Ishikawa (cell line): Measurements from ENCODE around the gene MYPOP.

ENCODE experiments used
- CEBPB ChIP-seq: IDR thresholded peaks from 2 replicates; pipeline ENCODE4 v1.6.1; 2012
- CREB1 ChIP-seq: IDR thresholded peaks from 2 replicates; pipeline ENCODE4 v1.6.1; 2012; ENCODE audit warnings: low read depth
- EGR1 ChIP-seq: IDR thresholded peaks from 2 replicates; pipeline ENCODE4 v1.6.1; 2012
- EP300 ChIP-seq: IDR thresholded peaks from 2 replicates; pipeline ENCODE4 v1.6.1; 2012; ENCODE audit warnings: borderline replicate concordance
- FOXM1 ChIP-seq: IDR thresholded peaks from 2 replicates; pipeline ENCODE4 v1.6.1; 2012; ENCODE audit warnings: low read depth, borderline replicate concordance
- NFIC ChIP-seq: IDR thresholded peaks from 2 replicates; pipeline ENCODE4 v1.6.1; 2012
- RAD21 ChIP-seq: IDR thresholded peaks from 2 replicates; pipeline ENCODE4 v1.6.1; 2012; ENCODE audit warnings: low read depth
- TAF1 ChIP-seq: IDR thresholded peaks from 2 replicates; pipeline ENCODE4 v1.6.1; 2012; ENCODE audit warnings: low read depth, mild to moderate bottlenecking
- TCF12 ChIP-seq: IDR thresholded peaks from 2 replicates; pipeline ENCODE4 v1.6.1; 2012; ENCODE audit warnings: low read depth
- TEAD4 ChIP-seq: IDR thresholded peaks from 2 replicates; pipeline ENCODE4 v1.6.1; 2012
- YY1 ChIP-seq: IDR thresholded peaks from 2 replicates; pipeline ENCODE4 v1.6.1; 2012; ENCODE audit warnings: low read depth
- ZBTB7A ChIP-seq: IDR thresholded peaks from 2 replicates; pipeline ENCODE4 v1.6.1; 2012; ENCODE audit warnings: low read depth
- TF ChIP-seq, protein P1 (sequence below): IDR thresholded peaks from 2 replicates; pipeline ENCODE4 v1.6.1; 2012
- TF ChIP-seq, protein P2 (sequence below): IDR thresholded peaks from 2 replicates; pipeline ENCODE4 v1.6.1; 2012; ENCODE audit warnings: low read depth, mild to moderate bottlenecking
- TF ChIP-seq, protein P3 (sequence below): IDR thresholded peaks from 2 replicates; pipeline ENCODE4 v1.6.1; 2012

The MYPOP gene

DNA sequence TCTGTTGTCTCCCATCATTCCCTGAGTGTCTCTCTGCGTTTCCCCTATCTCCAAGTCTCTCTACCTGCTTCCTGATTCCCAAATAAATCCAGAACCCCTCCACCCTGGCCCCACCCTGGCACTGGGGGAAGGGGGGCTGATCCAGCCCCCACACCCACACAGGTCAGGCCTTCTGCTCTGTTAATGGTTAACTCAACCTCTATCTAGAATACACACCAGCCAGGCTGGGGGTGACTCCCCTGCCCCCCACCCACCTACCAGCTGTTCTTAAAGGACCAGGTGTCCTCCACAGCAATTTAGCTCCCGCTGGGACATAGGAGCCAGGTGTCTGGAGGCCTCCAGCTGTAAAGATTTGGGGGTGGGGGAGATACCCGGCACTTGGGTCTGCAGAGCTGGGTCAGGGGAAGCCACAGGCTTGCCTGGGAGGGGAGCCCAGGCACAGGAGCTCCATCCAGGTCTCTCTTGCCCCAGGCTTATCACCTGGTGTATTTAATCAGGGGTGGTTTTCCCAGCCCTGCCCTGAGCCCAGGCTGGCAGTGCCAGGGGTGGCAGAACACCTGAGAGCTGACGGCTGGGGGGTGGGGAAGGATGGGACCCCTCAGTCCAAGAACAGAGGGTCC lies 20.4 kb downstream of the MYPOP start:
- TF ChIP-seq ZBTB7A (0 out of 2 replicates have a peak, but pooled peaks have one; percentile 34), EGR1 (no peak)

DNA sequence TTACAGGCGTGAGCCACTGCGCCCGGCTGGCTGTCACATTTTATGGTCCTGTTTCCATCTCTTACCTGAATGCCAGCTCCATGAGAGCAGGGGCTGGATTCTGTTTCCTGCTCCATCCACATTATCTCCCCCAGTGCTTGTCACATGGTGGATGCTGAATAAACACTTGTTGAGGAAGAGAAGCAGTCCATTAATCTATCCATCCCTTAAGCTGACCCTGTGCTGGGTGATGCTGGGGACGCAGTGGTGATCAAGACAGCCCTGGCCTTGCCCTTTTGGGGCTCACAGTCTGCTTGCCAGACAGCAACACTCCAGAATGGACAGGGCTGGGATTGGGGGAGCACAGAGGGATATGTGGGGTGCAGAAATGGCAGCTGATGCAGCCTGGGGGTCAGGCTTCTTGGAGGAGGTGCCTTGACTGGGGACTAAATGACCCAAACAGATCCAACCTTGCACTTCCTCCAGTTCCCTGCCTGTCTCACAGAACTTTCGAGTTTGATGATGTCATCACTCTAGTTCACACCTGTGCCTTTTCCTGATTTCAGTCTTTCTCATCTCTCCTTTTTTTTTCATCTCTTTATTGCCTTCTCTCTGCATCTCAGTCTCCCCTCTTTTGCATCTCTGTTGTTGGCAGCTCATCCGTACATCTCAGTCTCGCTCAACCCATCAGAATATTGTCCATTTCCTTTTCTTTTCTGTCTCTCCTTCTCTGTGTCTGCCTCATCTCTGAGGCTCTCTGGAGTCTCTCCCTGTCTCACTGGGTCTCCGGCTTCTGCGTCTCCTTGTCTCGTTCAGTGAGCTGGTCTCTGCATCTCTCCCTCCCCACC lies 21.1 kb downstream of the MYPOP start:
- TF ChIP-seq TAF1 (no peak), TEAD4 (no peak), CREB1 (no peak), EGR1 (no peak), ZBTB7A (no peak), TCF12 (no peak), RAD21 (no peak), NFIC (no peak), CEBPB (no peak), YY1 (no peak), FOXM1 (no peak)
- TF ChIP-seq, protein P1, sequence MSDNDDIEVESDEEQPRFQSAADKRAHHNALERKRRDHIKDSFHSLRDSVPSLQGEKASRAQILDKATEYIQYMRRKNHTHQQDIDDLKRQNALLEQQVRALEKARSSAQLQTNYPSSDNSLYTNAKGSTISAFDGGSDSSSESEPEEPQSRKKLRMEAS, result no peak
- TF ChIP-seq, protein P2, sequence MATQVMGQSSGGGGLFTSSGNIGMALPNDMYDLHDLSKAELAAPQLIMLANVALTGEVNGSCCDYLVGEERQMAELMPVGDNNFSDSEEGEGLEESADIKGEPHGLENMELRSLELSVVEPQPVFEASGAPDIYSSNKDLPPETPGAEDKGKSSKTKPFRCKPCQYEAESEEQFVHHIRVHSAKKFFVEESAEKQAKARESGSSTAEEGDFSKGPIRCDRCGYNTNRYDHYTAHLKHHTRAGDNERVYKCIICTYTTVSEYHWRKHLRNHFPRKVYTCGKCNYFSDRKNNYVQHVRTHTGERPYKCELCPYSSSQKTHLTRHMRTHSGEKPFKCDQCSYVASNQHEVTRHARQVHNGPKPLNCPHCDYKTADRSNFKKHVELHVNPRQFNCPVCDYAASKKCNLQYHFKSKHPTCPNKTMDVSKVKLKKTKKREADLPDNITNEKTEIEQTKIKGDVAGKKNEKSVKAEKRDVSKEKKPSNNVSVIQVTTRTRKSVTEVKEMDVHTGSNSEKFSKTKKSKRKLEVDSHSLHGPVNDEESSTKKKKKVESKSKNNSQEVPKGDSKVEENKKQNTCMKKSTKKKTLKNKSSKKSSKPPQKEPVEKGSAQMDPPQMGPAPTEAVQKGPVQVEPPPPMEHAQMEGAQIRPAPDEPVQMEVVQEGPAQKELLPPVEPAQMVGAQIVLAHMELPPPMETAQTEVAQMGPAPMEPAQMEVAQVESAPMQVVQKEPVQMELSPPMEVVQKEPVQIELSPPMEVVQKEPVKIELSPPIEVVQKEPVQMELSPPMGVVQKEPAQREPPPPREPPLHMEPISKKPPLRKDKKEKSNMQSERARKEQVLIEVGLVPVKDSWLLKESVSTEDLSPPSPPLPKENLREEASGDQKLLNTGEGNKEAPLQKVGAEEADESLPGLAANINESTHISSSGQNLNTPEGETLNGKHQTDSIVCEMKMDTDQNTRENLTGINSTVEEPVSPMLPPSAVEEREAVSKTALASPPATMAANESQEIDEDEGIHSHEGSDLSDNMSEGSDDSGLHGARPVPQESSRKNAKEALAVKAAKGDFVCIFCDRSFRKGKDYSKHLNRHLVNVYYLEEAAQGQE, result no peak
- TF ChIP-seq, protein P3, sequence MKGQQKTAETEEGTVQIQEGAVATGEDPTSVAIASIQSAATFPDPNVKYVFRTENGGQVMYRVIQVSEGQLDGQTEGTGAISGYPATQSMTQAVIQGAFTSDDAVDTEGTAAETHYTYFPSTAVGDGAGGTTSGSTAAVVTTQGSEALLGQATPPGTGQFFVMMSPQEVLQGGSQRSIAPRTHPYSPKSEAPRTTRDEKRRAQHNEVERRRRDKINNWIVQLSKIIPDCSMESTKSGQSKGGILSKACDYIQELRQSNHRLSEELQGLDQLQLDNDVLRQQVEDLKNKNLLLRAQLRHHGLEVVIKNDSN, result no peak

DNA sequence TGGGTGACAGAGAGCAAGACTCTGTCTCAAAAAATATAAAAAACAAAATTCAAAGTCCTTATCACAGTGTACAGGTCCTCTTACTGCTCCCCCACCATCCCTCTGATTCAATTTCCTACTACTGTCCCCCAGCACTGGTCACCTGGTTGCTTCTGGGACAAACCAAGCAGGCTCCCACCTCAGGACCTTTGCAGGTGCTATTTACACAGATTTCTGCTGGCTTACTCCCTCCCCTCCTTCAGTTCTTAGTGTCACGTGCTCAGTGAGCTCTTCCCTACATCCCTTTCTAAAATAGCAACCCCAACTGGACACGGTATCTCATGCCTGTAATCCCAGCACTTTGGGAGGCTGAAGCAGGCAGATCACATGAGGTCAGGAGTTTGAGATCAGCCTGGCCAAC lies 22.4 kb downstream of the MYPOP start:
- TF ChIP-seq CEBPB, result no peak
- no peak for TF ChIP-seq TEAD4
- no peak for TF ChIP-seq YY1
- TF ChIP-seq, protein P2, result no peak
- no peak for TF ChIP-seq TCF12
- TF ChIP-seq CREB1, result no peak
- no peak for TF ChIP-seq FOXM1
- no peak for TF ChIP-seq RAD21
- TF ChIP-seq TAF1, result no peak
- TF ChIP-seq EGR1, result no peak
- TF ChIP-seq NFIC, result no peak
- TF ChIP-seq ZBTB7A, result no peak
- no peak for TF ChIP-seq EP300
- TF ChIP-seq, protein P3, result no peak
- TF ChIP-seq, protein P1, result no peak

DNA sequence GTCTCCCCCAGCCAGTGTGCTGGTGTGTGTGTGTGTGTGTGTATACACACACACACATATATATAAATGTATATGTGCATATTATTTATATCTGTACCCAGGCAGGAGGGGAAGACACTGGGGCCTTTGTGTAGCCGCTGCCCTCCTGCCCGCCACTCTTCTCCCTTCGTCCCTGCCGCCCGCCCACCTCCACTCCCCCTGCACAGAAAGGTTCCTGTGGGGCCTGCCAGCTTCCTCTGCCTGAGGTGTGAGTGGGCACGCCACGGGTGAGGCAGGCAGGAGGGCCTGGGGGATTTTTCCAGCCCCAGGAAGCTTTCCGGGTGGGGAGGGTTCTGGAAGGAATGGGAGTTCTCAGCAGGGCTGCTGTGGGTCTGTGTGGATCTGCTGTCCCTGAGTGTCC lies 23.4 kb downstream of the MYPOP start:
- no peak for TF ChIP-seq YY1
- no peak for TF ChIP-seq TEAD4
- TF ChIP-seq CEBPB, result no peak
- TF ChIP-seq, protein P2, result no peak
- TF ChIP-seq CREB1, result no peak
- TF ChIP-seq EGR1, result no peak
- TF ChIP-seq FOXM1, result no peak
- no peak for TF ChIP-seq EP300
- TF ChIP-seq, protein P1, result no peak
- TF ChIP-seq NFIC, result no peak
- TF ChIP-seq, protein P3, result no peak
- no peak for TF ChIP-seq TCF12
- no peak for TF ChIP-seq TAF1
- TF ChIP-seq ZBTB7A, result no peak
